Endometrial microvascular endothelial cells (primary cell): ENCODE data around the gene KYNU. TPM values are rescaled to one million over a fixed set of nuclear protein-coding genes. Genes with fewer than 3 reads are reported as not detected.
"Not testable (repeated sequence)": the region's sequence is repeated elsewhere in the genome, so short reads cannot be mapped to it uniquely, and the experiment has no call there.

Experiments
- in situ Hi-C: cut with HindIII; loops from 2 replicates; pipeline ENCODE4 v1.10.0; 2017; ENCODE audit warnings: low sequenced_read_pairs, low pct_unique_long_range_greater_than_20kb; ENCODE audit errors: inconsistent ontology term
- total RNA-seq: library from RNA; depleted of rRNA; stranded (reverse); fragments of >200 nt; gene quantifications from one replicate; pipeline ENCODE4 v1.2.3, GENCODE V29; 2015; ENCODE audit errors: inconsistent ontology term

Gene KYNU
- total RNA-seq, 1 donor from 2014 or later = 13.7 TPM

DNA sequence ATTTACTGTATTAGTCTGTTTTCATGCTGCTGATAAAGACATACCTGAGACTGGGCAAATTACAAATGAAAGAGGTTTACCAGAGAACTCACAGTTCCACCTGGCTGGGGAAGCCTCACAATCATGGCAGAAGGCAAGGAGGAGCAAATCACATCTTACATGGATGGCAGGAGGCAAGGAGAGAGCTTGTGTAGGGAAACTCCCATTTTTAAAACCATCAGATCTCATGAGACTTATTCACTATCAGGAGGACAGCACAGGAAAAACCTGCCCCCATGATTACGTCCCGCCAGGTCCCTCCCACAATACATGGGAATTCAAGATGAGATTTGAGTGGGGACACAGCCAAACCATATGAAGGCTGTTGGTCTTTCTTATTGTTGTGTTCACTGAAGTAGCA is 72.9 kb downstream of the KYNU start:
- in situ Hi-C loops = not testable (repeated sequence)

- in situ Hi-C loops = no loop called here
Measured at GRCh38 chr2:142951190-142952007, 73.9 kb downstream of the KYNU start.

DNA sequence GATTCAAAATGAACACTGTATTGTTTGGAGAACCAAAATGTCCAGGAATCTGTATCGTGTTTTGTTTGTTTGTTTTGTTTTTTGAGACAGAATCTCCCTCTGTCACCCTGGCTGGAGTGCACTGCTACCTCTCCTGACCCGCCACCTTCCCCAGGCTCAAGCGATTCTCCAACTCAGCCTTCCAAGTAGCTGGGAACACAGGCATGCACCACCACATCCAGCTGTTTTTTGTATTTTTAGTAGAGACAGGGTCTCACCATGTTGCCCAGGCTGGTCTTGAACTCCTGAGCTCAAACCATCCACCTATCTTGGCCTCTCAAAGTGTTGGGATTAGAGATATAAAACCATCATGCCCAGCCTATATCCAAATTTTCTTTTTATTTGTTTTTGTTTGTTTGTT is 74.6 kb downstream of the KYNU start:
- in situ Hi-C loops = no loop called here

- in situ Hi-C loops = no loop called here
Measured at GRCh38 chr2:142952793-142953494, 75.5 kb downstream of the KYNU start.

GRCh38 chr2:142954493-142954892 is 77.0 kb downstream of the KYNU start:
- in situ Hi-C loops = no loop called here

GRCh38 chr2:142957144-142957543 is 79.7 kb downstream of the KYNU start:
- in situ Hi-C loops = no loop called here

- in situ Hi-C loops = no loop called here
Measured at GRCh38 chr2:142961202-142961601, 83.7 kb downstream of the KYNU start.

DNA sequence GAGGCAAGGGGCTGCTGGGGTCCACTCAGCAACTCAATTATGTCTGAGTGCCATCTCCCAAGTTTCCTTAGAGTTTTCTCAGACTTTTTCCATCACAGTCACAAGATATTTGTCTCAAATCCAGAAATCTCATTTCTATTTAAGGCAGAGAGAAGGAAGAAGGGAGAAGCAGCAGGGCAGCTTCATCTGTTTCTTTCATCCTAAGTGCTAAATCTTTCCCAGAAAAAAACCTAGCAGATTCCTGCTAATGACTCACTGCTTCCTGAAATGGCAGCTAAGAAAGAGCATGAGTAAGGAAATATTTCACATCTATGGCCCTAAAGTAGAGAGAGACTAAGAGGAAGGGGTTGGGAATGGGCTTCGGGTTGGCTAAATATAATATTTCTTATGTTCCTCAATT is 88.0 kb downstream of the KYNU start:
- in situ Hi-C loops = no loop called here

- in situ Hi-C loops = no loop called here
Measured at GRCh38 chr2:142966284-142966683, 88.8 kb downstream of the KYNU start.

GRCh38 chr2:142967060-142967459 is 89.6 kb downstream of the KYNU start:
- in situ Hi-C loops = no loop called here

DNA sequence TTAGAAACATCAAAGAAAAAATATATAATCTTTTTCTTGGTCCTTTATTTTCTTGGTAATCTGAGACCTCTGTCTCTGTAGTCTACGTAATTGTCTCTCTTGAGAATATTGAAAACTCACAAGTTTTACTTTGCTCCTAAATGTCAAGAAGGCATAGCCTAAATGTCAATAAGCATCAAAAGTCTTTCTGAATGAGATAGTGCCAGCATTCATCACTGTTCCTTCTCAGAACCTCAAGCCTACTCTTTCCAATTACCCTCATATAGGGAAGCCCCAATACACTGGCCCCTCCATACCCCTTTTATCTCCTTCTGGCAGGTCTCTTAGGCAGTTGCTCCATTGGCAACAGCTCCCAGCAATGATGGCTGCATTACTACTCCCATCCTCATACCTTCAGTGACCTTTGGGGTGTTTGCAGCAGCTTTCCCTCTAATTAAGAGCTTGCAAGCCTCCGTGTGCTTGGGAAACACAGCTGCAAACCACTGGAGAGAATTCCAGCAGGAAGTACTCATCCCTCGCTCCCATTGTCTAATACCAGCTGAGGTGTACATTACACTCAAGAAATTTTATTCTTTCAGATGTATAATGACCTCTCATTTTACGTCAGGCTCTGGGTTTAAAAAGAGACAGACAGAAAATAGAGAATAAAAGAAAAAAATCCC is 95.8 kb downstream of the KYNU start:
- in situ Hi-C loops = no loop called here

GRCh38 chr2:142973822-142974207 is 96.4 kb downstream of the KYNU start:
- in situ Hi-C loops = no loop called here

- in situ Hi-C loops = no loop called here
Measured at GRCh38 chr2:142974288-142975024, 97.0 kb downstream of the KYNU start.

DNA sequence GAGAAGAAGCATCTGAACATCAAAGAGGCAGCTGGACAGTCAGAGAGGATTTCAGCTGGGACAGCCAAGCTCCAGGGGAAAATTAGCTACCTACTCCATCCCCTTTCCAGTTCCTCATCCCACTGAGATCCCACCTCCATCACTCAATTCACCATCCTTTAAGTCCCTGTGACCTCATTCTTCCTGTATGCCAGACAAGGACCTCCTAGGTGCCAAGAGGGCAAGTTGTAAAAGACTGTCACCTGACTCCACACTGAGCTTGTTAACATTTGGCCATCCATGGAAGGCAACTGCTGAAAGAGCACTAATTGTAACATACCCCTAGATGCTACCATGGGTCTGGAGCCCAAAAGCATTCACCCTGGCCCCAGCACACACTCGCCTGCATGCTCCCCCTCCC is 97.8 kb downstream of the KYNU start:
- in situ Hi-C loops = no loop called here

DNA sequence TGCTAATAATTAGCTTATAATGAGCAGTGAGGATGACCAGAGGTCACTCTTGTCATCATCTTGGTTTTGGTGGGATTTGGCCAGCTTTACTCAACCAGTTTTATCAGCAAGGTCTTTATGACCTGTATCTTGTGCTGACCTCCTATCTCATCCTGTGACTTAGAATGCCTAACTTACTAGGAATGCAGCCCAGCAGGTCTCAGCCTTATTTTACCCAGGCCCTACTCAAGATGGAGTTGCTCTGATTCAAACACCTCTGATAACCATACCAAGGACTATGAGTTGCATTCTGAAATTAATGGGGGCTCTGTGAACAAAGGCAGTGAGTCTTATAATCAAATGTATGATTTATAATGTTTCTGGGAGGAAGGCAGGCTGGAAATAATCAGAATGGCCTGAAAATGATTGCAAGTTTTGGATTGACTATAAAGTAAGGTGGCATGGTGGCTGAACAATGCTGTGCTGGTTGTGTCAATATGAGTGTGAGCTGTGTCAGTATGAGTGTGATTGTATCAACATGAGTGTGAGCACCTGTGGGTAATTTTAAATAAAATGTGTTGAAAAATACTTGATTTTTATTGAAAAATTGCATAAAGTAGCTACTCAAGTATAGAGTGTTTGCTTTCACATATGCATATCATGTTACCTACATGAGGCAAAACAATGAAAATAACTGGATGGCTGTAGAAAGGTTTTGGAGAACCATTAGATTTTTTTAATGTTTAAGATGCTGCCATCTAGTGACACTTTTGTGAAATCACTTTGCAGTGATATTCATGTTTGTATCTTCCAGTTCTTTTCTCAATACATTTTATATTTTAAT is 103.0 kb downstream of the KYNU start:
- in situ Hi-C loops = no loop called here

- in situ Hi-C loops = no loop called here
Measured at GRCh38 chr2:142981069-142981378, 103.6 kb downstream of the KYNU start.

- in situ Hi-C loops = no loop called here
Measured at GRCh38 chr2:142981756-142982155, 104.3 kb downstream of the KYNU start.

- in situ Hi-C loops = no loop called here
Measured at GRCh38 chr2:142983174-142983573, 105.7 kb downstream of the KYNU start.

DNA sequence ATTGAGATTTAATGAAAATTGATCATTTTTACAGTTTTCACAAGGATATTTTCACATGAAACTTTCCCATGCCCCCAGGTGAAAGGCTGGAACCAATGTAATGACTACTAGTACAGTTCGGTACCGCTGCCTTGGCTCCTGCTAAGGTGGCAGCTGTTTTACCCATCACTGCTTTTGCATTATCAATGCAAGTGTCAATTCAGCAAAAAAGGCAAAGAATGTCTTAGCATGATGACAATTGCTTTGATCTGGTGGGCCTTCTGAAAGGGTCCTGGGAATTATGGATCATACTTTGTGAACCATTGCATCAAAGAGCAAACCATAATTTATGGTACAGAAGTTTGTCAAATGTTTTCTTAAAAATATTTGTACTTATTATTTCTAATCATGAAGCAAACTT is 107.2 kb downstream of the KYNU start:
- in situ Hi-C loops = no loop called here
